Measurements from ENCODE around the gene STIM1. TPM values are rescaled to one million over a fixed set of nuclear protein-coding genes. Genes with fewer than 3 reads are reported as not detected.
A peak's percentile ranks its signal among the peaks of the same experiment; 100 is the strongest.

Gene STIM1
- polyA plus RNA-seq, 4 donors, result 33.6 to 40.7 (median 37.5) TPM

DNA sequence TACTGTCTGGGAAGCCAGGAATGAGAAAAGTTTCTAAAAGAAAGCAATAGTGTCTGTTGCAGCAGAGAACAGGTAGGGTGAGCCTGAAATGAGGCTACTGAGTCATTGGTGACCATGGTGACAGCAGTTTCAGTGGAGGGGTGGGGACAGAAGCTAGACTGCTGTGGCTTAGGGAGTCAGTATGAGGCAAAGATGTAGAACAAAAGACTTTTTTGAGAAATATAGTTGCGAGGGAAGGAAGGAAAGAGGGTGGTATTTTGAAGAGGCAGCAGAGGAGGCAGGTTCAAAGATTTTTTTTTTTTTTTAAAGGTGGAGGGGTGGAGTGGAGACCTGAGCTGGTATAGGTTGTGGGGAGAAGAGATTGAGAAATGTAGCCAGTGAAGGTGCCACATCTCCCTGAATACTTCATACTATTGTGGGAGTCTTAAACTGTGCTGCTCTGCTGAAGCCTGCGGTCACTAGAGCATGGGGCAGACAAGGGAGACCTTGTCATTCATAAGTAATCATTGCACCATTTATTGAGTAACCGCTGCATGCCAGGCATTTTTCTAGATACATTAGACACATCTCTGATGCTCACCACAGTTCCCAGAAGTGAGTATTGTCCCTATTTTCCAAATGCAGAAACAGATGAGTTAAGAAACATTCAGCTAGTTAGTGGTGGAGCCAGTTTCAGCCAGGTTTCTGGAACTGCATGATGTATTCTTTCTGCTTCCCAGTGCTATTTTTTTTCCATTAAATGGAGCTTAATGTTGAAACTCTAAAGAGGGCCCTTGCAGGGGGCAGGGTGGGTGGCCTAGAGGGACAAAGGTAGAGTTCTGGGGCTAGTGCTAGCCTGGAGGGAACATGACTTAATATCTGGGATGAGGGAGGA lies 49.9 kb downstream of the STIM1 start:
- DNase-seq (ENCODE audit: low read depth in 4 of 4, low spot score in 2 of 4), result no peak

DNA sequence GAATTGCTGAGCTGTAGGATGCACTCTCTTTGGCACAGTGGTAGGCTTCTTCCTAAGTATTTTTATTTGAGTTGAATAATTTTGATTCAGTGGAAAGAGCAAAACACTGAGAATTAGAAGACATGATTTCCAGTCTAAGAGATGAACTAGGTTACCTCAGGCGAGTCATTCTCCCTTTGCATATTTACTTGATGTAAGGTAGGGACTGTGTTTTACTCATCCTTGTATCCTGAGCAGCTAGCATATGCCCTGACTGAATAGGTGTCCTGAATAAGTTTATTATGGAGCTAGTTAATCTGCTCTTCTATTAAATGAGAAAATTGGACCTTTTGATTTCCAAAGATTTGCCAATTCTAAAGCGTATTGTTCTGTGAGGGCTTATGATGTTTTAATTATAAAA lies 50.7 kb downstream of the STIM1 start:
- DNase-seq (ENCODE audit: low read depth in 4 of 4, low spot score in 2 of 4), result no peak

DNA sequence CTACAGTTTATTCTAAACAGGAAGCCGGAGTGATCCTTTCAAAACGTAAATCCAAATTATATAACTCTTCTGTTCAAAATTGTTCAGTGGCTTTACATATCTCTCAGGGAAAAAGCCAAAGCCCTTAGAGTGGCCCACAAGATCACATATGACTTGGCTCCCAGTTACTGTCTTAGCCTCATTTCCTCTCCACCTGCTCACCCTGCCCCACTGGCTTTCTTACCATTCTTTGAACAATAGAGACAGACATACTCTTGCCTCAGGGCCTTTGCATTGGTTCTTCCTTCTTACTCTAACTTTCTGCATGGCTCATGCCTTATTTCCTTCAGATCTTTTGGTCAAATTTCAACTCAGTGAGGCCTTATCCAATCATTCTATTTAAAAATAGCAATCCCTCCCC lies 52.1 kb downstream of the STIM1 start:
- no peak for DNase-seq (ENCODE audit: low read depth in 4 of 4, low spot score in 2 of 4)

DNA sequence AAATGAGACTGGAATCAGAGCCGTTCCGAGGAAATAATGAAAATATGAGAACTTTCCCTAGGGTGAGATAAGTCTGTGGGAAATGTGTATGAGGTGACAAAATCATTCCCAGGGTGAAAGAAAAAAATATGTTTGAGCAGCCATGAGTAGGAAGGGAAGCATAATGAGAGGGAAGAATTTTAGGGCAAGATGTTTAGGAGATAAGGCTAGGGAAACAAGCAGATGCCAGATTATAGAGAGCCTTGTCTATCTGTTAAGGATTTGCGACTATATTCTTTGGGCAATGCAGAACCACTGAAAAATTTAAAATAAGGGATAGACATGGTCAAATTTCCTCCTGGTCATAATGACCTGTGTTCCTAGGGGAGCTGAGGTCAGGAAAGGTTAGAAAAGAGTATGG lies 54.4 kb downstream of the STIM1 start:
- no peak for DNase-seq (ENCODE audit: low read depth in 4 of 4, low spot score in 2 of 4)

DNA sequence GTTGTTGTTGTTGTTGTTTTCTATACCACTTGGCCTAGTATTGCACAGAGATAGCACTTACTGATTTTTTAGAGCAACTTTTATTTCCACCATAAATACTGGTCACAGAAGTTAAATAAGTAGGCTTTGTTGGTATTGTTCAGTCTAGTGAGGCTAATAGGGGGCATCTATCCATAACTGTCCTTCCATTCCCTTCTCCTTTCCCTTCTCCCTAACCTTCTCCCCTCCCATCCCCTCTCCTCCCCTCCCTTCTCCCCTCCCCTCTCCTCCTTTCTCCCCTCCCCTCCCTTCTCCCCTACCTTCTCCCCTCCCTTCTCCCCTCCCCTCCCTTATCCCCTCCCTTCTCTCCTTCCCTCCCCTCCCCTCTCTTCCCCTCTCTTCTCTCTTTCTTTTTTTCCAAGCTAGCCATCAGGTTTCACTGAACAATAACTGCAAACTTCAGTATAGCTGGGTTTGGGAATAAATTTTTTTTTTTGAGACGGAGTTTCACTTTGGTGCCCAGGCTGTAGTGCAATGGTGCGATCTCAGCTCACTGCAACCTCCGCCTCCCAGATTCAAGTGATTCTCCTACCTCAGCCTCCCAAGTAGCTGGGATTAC lies 56.5 kb downstream of the STIM1 start:
- no peak for DNase-seq (ENCODE audit: low read depth in 4 of 4, low spot score in 2 of 4)

DNA sequence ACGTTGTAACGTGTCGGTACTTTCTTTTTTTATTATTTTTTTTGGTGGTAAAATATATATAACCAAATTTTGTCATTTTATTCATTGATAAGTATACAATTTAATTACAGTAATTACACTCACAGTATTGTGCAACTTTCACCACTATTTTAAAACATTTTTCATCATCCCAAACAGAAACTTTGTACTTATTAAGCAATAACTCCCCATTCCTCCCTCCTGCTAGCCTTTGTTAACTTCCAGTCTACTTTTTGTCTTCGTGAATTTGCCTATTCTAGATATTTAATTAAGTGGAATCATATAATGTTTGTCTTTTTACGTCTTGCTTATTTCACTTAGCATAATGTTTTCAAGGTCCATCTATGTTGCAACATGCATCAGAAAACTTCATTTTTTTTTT lies 58.5 kb downstream of the STIM1 start:
- no peak for DNase-seq (ENCODE audit: low read depth in 4 of 4, low spot score in 2 of 4)

DNA sequence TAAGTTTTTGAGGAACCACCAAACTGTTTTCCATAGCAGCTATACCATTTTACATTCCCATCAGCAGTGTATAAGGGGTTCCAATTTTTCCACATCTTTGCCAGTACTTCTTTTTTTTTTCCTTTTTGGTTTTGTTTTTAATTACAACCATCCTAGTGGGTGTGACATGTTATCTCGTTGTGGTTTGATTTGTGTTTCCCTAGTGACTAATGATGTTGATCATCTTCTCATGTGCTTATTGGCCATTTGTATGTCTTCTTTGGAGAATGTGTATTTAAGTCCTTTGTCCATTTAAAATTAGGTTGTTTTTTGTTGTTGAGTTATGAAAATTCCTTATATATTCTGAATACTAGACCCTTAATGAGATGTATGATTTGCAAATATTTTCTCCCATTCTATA lies 59.3 kb downstream of the STIM1 start:
- no peak for DNase-seq (ENCODE audit: low read depth in 4 of 4, low spot score in 2 of 4)

DNA sequence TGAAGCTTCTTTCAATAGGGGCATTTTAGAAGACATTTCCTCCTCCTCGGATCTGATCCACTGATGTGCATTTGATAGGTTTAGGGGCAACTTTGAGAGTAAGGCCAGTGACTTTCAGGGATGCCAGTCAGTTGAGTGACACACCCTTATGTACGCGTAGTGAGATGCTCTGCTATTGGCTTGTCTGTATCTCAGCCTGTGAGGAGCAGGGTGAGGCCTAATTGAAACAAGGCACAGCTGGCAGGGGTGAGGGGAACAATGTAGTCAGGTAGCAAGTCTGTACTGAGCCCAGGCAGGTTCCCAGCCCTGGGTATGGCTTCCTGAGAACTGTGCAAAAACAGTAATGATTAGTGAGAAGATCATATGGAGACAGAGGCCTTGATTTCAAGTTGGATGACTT lies 61.5 kb downstream of the STIM1 start:
- no peak for DNase-seq (ENCODE audit: low read depth in 4 of 4, low spot score in 2 of 4)

DNA sequence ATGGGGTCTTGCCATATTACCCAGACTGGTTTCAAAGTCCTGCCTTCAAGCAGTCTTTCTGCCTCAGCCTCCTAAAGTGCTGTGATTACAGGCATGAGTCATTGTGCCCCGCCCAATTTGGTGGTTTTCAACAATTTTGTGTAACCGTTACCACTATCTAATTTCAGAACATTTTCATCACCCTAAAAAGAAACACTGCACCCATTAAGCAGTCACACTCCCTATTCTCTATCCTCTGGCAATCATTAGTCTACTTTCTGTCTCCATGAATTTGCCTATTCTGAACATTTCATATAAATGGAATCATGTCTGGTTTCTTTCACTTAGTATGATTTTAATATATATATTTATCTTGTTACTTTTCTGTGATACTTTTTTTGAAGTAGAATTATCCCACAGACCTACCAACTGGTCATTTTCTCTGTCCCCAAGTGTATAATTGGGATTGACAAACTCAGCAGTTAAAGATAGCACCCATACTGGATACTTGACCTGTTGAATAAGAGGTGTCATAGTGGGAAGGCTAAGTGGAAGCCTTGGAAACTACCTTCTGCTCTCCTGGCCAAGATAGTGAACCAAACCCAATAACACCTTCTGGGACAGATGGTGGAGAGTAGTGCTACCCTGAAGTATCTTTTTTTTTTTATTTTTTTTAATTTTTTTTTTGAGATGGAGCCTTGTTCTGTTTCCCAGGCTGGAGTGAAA lies 64.8 kb downstream of the STIM1 start:
- DNase-seq (ENCODE audit: low read depth in 4 of 4, low spot score in 2 of 4), result no peak

DNA sequence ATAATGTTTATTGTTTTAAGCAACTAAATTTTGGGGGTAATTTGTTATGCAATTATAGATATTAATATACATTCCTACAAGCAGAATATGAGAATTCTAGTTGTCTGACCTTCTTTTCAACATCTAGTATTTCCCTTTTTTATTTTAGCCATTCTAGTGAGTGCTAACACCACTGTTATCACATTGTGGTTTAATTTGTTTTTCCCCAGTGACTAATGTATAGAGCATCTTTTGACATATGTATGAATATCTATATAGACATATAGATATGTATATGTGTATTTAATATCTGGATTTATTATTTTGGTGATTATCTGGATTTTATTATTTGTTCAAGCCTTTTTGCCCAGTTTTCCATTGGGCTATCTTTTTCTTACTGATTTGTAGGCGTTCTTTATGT lies 66.6 kb downstream of the STIM1 start:
- no peak for DNase-seq (ENCODE audit: low read depth in 4 of 4, low spot score in 2 of 4)

DNA sequence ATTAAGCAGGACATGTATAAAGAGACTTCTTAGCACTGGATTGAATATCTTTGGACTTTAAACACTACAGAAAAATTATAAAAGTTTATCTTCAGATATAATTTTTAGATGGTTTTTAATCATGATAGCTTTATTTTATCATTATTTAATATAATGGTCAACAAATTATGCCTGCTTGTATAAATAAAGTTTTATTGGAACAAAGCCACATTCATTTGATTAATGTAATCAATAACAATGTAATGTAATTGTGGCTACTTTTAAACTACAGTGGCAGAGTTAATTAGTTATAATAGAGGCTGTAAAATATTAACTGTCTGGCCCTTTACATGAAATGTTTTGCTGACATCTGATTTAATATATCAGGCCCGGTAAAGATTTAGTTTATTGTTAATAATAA lies 70.0 kb downstream of the STIM1 start:
- no peak for DNase-seq (ENCODE audit: low read depth in 4 of 4, low spot score in 2 of 4)

DNA sequence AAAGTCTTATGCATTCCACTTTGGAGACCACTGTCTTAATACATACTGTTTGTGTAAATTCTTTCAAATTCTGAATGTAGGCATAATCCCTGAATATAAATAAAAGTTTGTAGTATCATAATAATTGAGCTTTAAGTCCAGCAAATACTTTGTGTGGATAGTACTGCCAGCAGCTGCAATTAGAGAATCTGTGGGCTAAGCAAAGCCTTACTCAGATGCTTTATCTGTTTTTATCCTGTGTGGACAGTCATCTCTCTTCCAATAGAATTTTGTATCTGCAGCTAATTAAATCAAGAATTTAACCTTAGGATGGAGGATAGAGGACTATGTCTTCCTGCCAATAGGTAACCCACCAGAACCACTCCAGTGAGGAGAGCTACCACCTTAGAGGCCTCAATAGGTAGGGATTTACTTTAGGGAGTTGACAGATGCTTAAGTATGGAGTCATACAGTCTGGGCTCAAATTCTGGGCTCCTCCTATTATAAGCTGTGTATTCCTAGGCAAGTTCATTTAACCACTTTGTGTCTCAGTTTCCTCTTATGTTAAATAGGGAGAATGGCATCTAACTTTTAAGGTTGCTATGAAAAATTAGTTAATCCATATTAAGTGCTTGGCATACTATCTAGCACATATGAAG lies 71.1 kb downstream of the STIM1 start:
- no peak for DNase-seq (ENCODE audit: low read depth in 4 of 4, low spot score in 2 of 4)

DNA sequence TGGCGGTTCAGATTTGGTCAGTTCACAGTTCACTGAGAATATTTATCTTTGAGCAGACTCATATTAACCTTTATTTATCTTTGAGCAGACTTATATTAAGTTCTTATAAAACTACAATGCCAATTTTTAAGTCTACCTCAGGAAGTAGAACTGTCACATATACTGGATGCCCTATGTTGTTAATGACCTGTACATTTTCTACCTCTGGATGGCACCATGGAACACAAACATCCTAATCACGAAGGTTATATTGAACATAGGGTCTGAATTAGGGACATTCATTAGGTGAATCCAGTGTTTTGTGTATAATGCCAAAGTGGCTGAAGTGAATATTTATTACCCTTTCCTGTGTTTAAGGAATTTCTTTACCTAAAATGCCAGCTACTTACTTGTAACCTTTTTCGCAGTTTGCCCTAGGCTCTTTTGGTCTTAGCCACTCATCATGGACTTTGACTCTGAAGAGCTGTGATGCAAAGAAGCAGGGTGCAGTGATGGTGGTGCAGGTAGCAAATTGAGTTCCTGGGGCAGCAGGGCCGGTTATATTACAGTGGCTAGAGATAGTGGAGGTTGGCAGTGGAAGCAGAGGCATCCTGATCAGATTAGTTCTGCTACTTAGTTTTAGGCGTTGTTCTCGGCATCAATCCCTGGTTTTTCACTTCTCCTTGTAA lies 71.8 kb downstream of the STIM1 start:
- DNase-seq (ENCODE audit: low read depth in 4 of 4, low spot score in 2 of 4), result no peak

DNA sequence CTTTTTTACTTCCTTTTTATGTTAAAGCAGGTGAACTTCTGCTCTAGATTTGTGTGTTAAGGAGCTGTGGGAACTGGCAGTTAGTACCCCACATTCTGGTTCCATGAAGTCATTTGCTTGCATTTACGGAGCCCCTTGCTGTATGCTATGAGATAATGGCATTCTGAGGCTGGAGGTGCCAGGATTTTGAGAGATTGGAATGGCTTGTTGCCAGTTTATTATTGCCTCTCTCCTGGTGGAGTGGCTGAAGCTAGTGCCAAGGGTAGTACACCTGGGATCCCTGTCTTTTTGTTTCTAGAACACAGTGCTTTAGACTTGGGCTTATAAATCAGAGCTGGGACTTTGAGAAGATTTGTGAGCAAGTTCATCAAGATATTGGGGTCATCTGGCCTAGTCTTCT lies 73.8 kb downstream of the STIM1 start:
- no peak for DNase-seq (ENCODE audit: low read depth in 4 of 4, low spot score in 2 of 4)

DNA sequence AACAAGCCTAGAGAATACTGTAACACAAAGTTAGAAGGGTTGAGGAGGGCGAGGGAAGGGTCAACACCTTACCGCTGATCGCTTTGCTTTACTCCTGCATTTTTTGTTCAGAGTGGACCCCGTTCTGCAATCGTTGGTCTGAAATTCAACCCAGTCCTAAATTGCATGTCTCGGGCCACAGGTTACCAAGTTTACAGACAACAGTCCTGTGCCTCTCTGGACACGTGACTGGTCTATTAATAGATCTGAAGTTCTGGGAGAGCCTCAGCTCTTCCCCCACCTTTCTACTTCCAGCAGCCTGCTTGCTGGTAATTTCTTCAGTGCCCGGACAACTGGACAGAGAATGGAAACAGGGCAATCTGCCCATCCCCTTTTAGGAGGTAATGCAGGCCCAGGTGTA lies 74.2 kb downstream of the STIM1 start:
- peak in 2 of 4 donors; percentile 31 to 44 for DNase-seq (ENCODE audit: low read depth in 4 of 4, low spot score in 2 of 4)

DNA sequence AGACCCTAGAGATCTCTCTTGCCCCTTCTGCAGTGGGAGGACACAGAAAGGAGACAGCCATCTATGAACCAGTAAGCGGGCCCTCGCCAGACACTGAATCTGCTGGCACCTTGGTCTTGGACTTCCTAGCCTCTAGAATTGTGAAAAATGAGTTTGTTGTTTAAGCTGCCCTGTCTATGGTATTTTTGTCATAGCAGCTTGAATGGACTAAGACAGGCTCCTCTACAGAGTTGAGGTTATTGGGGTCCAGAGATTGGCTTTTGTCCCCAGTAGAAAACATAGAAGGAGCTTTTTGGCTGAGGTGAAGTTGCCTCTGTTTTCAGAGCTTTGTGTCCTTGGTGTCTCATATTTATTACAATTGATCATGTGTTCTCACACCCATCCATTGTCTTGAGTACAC lies 77.2 kb downstream of the STIM1 start:
- DNase-seq (ENCODE audit: low read depth in 4 of 4, low spot score in 2 of 4), result no peak

DNA sequence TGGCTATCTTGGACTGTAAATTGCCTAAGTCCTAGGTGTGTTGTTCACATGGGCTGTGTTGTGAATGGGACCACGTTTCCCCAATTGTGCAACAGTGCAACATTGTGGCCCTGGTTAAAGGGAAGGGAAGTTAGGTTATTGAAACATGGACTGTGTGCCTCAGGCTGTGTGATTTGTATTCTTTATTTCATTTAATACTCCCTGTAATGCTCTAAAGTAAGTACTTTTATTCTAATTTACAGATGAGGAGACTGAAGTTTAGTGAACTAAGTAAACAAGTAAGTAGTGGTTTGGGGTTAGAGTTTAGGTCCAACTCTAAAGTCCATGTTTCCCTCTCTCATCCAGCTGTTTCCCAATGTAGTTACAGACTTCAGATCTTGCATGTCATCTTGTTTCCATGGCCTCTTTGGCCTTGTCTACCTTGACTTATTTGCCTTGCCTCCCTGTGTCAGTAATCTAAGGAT lies 77.7 kb downstream of the STIM1 start:
- no peak for DNase-seq (ENCODE audit: low read depth in 4 of 4, low spot score in 2 of 4)

DNA sequence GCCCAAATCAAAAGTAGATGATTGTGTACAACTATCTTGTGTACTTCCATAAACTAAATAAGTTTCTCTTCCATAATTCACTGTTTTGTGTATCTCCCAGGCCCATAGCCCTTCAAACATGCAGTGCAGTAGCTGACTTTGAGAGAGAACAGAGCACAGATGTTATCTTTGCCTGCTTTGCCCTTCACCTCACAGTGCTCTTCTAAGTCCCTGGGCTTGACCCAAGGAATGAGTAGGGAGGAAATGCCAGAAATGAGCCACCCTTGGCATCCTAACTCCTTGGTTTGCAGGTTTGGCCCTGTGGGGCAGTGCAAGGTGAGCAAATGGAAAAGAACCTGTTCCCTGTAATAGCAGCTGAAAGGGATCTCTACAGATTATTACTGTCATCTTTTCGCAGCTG lies 79.2 kb downstream of the STIM1 start:
- no peak for DNase-seq (ENCODE audit: low read depth in 4 of 4, low spot score in 2 of 4)

DNA sequence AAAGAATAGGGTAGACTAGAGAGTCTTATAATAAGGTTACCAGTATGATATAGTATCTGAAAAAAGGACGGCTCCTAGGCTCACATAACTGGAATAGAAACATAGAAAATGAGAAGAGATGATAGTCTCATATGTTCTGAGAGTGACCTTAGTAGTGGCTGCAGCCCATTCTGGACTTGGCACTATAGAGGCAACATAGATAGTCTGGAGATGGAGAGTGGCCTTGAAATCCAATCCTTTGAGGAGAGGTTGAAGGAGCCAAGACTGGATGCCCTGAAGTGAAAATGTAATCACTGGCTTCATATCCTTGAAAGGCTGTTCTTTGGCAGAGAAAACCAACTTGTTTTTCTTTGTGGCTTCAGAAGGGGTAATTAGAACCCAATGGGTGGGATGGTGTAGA lies 81.1 kb downstream of the STIM1 start:
- DNase-seq (ENCODE audit: low read depth in 4 of 4, low spot score in 2 of 4), result no peak

DNA sequence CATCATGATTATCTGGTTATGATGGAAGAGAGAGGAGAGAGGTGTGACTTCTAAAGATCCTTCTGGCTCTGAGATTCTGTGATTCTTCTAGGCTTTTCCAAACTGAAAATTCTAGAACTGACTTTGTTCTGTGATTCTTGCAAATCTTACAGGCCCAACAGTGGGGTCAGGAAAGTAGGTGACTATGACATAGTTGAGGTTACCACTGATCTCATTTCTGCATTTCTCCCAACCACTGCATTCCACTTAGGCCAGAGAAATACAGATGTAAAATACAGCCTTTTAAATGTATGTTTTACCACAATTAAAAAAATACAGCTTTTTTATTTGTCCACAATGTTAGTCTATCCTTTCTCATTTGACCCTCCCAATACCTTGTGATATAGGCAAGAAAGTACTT lies 83.7 kb downstream of the STIM1 start:
- DNase-seq (ENCODE audit: low read depth in 4 of 4, low spot score in 2 of 4), result no peak

All from left renal cortex interstitium (tissue), 4 donors.